Hematopoietic multipotent progenitor cell treated with erythropoietin and hydrocortisone succinate and interleukin-3 and kit ligand, for 15 days (in vitro differentiated cells): ENCODE results near the gene BMPR1B.

Source experiments
- DNase-seq: peaks from one replicate; pipeline ENCODE4 v3.0.0-alpha.2; 2015; ENCODE audit warnings: low spot score

The BMPR1B gene

GRCh38 chr4:95188701-95189370 lies 431.1 kb downstream of the BMPR1B start:
- DNase-seq: no peak

- DNase-seq: no peak
Observed at GRCh38 chr4:95190751-95191436, 433.1 kb downstream of the BMPR1B start.

DNA sequence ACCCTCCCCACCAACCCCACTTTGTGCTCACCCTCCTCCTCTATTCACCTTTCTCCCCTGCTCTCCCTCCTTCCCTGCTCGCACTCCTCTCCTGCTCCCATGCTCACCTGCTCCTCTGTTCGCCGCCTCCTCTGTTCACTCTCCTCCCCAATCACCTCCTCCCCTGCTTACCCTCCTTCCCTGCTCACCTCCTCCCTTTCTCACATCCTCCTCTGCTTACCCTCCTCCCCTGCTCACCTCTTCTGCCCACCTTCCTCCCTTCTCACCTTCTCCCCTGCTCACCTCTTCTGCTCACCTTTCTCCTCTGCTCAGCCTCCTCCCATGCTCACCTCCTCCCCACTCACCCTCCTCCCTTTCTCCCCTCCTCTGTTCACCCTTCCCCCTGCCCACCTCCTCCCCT lies 433.8 kb downstream of the BMPR1B start:
- DNase-seq: no peak

DNA sequence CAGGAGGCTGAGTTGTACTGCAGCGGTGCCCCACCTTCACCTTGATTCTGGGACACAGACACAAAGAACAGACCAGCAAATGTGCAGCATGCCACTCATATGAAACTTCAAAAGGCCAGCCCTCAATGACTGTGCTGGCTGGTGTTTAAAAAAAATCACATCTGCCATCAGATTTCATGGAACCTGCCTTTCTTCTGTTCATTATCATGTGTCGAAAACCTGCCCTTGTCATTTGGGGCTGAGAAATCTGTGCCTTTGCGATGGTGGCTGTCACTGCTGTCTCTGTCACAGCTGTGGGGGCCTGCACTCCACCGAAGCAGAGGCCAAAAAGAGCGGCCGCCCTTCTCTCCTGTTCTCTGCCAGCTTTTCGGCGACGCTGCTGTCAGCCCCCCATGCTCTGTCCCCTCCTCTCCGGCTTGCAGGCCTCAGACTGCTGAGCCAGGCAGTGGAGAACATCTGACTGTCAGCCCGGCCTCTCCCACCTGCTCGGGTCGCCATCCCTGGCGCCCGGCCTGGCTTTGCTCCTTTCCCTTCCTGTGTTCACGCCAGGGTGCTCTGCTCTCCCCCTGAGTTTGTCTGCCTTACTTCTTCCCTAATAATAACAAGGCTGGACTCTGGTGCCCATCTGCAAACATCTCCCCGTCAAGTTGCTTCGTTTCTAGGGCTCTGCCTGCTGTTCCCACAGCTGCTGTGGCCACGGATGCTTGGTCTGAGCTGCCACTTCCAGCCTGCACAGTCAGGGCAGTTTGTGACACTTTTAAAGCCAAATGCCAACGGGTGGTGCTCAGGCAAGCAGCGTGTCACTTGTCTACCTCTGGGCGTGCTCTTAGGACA lies 435.9 kb downstream of the BMPR1B start:
- DNase-seq: no peak

- DNase-seq: no peak
Observed at GRCh38 chr4:95197353-95197752, 439.6 kb downstream of the BMPR1B start.

DNA sequence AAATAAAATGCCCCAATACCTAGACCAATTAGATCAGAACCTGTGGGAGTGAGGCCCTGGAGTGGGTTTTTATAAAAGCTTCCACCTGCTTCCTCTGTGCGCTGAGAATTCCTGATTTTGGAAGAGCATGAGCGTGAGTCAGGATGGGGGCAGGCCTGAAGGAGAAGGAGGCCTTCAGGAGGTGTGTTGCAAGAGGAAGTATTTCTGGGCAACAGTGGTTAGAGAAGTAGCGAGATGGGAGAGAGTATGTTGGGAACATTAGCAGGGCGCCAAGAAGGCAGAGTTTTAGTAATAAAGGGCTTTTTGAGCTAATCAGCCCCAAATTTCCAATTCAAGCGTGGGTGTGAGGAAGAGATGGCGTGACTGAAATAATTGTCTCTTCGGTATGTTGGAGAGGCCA lies 441.2 kb downstream of the BMPR1B start:
- no peak for DNase-seq

DNA sequence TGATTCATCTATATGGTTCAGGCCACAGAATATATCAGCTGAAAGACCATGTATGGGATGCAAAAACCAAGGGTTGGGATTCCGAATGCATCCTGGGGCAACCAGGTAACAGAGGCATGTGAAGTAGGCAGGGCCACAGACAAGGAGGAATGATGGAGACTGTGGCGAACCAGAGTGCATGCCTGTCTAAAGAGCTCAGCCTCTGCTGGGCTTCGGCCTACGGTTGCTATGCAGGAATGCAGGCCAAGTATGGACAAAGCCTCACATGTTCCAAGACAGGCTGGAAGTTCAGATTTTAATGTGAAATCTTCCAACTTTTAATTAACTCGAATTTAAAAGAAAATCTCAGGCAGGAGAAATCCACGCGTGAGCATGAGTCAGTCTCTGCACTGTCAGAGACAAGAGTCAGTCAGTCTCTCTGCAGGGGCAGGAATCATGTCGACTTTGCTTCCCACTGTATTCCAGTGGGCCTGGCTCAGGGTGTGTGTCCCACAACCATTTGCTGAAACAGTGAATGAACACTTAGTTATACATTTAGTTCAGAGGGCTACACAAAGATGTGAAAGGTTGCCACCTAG lies 446.6 kb downstream of the BMPR1B start:
- no peak for DNase-seq

GRCh38 chr4:95204873-95205272 lies 447.1 kb downstream of the BMPR1B start:
- no peak for DNase-seq
